Thyroid gland (tissue), 4 donors: ENCODE data around the gene NAP1L5.

ENCODE experiments used
- POLR2A ChIP-seq, 2 donors: fragments of 450-650 bp; IDR thresholded peaks; one replicate each; pipeline ENCODE4 v1.6.1; 2017; ENCODE audit warnings: antibody characterized with exemption in 2 of 2, mild to moderate bottlenecking in 2 of 2, moderate library complexity in 1 of 2
- TF ChIP-seq, protein P1 (sequence below), 6 experiments: fragments of 200-600 bp in 3 of 6; fragments of 450-650 bp in 3 of 6; sonication (generic) in 3 of 6; IDR thresholded peaks; one replicate each; pipeline ENCODE4 v1.5.1; 2016 to 2019; ENCODE audit warnings: antibody characterized with exemption in 6 of 6, mild to moderate bottlenecking in 2 of 6, inconsistent platforms in 1 of 6, moderate library complexity in 1 of 6

- TF ChIP-seq, protein P1, sequence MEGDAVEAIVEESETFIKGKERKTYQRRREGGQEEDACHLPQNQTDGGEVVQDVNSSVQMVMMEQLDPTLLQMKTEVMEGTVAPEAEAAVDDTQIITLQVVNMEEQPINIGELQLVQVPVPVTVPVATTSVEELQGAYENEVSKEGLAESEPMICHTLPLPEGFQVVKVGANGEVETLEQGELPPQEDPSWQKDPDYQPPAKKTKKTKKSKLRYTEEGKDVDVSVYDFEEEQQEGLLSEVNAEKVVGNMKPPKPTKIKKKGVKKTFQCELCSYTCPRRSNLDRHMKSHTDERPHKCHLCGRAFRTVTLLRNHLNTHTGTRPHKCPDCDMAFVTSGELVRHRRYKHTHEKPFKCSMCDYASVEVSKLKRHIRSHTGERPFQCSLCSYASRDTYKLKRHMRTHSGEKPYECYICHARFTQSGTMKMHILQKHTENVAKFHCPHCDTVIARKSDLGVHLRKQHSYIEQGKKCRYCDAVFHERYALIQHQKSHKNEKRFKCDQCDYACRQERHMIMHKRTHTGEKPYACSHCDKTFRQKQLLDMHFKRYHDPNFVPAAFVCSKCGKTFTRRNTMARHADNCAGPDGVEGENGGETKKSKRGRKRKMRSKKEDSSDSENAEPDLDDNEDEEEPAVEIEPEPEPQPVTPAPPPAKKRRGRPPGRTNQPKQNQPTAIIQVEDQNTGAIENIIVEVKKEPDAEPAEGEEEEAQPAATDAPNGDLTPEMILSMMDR (IDR thresholded peaks at IDR 0.05): no peak
- no peak for TF ChIP-seq POLR2A (IDR thresholded peaks at IDR 0.05)
These were observed 44.9 kb upstream of the NAP1L5 start for GRCh38 chr4:88742561-88742960.
